Neural progenitor cell (in vitro differentiated cells): ENCODE data around the gene HM13. TPM values are rescaled to one million over a fixed set of nuclear protein-coding genes. Genes with fewer than 3 reads are reported as not detected.
A peak's percentile ranks its signal among the peaks of the same experiment; 100 is the strongest.

Experiments used
- DNase-seq: peaks from one replicate; pipeline ENCODE4 v3.0.0-alpha.2; 2016; ENCODE audit warnings: low spot score
- H2AFZ ChIP-seq: fragments of 200-600 bp; sonication (generic); replicated peaks from 2 replicates; pipeline ENCODE4 v1.6.1; 2016; ENCODE audit warnings: antibody characterized with exemption
- H3F3A ChIP-seq: fragments of 200-600 bp; sonication (generic); 2 replicates; pipeline ENCODE4 v1.6.1; 2016; ENCODE audit warnings: antibody characterized with exemption, low read depth
- H3K27ac ChIP-seq: fragments of 200-600 bp; sonication (generic); 2 replicates; pipeline ENCODE4 v1.5.1; 2016; ENCODE audit warnings: mild to moderate bottlenecking
- H3K27me3 ChIP-seq: fragments of 200-600 bp; sonication (generic); 2 replicates; pipeline ENCODE4 v1.6.1; 2016; ENCODE audit warnings: mild to moderate bottlenecking, moderate library complexity
- H3K36me3 ChIP-seq: fragments of 200-600 bp; sonication (generic); 2 replicates; pipeline ENCODE4 v1.5.1; 2016
- H3K4me1 ChIP-seq: fragments of 200-600 bp; sonication (generic); 2 replicates; pipeline ENCODE4 v1.6.1; 2016; ENCODE audit warnings: mixed run types
- H3K4me2 ChIP-seq: fragments of 200-600 bp; sonication (generic); 2 replicates; pipeline ENCODE4 v1.6.1; 2016
- H3K4me3 ChIP-seq: fragments of 200-600 bp; sonication (generic); 2 replicates; pipeline ENCODE4 v1.5.1; 2016
- H3K79me2 ChIP-seq: fragments of 200-600 bp; sonication (generic); 2 replicates; pipeline ENCODE4 v1.6.1; 2016; ENCODE audit warnings: low read depth
- H3K9ac ChIP-seq: fragments of 200-600 bp; sonication (generic); 2 replicates; pipeline ENCODE4 v1.6.1; 2016
- H3K9me3 ChIP-seq: fragments of 200-600 bp; sonication (generic); 2 replicates; pipeline ENCODE4 v1.5.1; 2016; ENCODE audit warnings: low read depth
- H4K20me1 ChIP-seq: fragments of 200-600 bp; sonication (generic); 2 replicates; pipeline ENCODE4 v1.6.1; 2016; ENCODE audit warnings: low read depth
- H3K27ac Mint-ChIP-seq: 3 replicates; pipeline ENCODE4 v1.8.0; 2021; ENCODE audit warnings: mixed read lengths
- H3K27me3 Mint-ChIP-seq: 2 replicates; pipeline ENCODE4 v1.8.0; 2022; ENCODE audit warnings: low read depth, mild to moderate bottlenecking, inconsistent platforms, moderate library complexity, mixed read lengths; ENCODE audit not compliant: insufficient read depth
- H3K36me3 Mint-ChIP-seq: 3 replicates; pipeline ENCODE4 v1.8.0; 2021; ENCODE audit warnings: mixed read lengths
- H3K4me1 Mint-ChIP-seq: 3 replicates; pipeline ENCODE4 v1.8.0; 2021; ENCODE audit warnings: mixed read lengths
- H3K4me3 Mint-ChIP-seq: 3 replicates; pipeline ENCODE4 v1.8.0; 2021; ENCODE audit warnings: mild to moderate bottlenecking, moderate library complexity, mixed read lengths
- H3K9me3 Mint-ChIP-seq: 3 replicates; pipeline ENCODE4 v1.8.0; 2020; ENCODE audit warnings: mixed read lengths
- CTCF ChIP-seq: fragments of 200-600 bp; sonication (generic); IDR thresholded peaks from 2 replicates; pipeline ENCODE4 v1.5.1; 2017; ENCODE audit warnings: antibody characterized with exemption, mild to moderate bottlenecking
- EZH2 ChIP-seq: fragments of 200-600 bp; sonication (generic); IDR thresholded peaks from 2 replicates; pipeline ENCODE4 v1.6.1; 2017; ENCODE audit warnings: antibody characterized with exemption, mild to moderate bottlenecking, moderate library complexity
- EZH2phosphoT487 ChIP-seq: fragments of 200-600 bp; sonication (generic); IDR thresholded peaks from 2 replicates; pipeline ENCODE4 v1.6.1; 2017; ENCODE audit warnings: antibody characterized with exemption
- total RNA-seq: library from RNA; depleted of rRNA; stranded (reverse); fragments of >200 nt; gene quantifications from 2 replicates; pipeline ENCODE4 v1.2.3, GENCODE V29; 2015; ENCODE audit warnings: low replicate concordance

Gene HM13
- total RNA-seq, 1 donor from 2014 or later, result 46.2 TPM

DNA sequence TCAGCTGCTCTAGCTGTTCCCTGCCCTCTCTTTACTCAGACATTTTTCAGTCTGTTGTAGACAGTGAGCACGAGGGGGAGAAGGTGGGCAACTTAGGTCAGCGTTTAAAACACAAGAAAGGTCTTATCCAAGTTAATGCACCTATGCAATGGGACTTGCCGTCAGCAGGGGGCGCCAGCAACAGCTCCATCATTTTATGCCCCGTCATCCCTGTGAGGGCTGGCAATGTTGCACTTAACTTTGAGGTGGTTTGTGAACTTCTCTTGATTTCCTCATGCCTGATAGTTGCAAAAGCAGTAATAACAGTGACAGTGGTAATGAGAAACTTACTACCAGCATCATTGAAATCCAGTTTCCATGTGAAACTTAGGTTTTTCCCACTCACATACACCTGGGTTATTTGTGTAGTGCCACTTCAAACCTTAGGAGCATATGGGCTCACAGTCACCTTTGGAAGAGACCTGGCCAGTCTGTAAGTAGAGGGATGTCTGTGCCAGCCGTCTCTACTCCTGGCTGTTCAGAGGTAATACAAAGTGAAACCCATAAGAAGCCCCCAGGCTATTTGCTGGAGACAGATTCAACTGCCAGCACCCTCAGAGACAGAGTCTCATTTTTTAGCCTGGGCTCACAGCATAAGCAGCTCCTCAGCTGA lies 46.0 kb downstream of the HM13 start:
- Histone ChIP-seq H3K79me2 (no peaks in the 10 kb centered on the region), H4K20me1 (no peaks in the 10 kb centered on the region), H3F3A (peaks cover 30% of the 10 kb centered on the region), H3K4me3 (no peak overlapping the region), H3K27me3 (no peaks in the 10 kb centered on the region), H3K4me1 (no peaks in the 10 kb centered on the region), H3K9ac (no peak overlapping the region), H3K27ac (no peak overlapping the region), H3K9me3 (no peaks in the 10 kb centered on the region), H2AFZ (no peak overlapping the region), H3K36me3 (no peaks in the 10 kb centered on the region), H3K4me2 (no peak overlapping the region)
- Mint-ChIP-seq H3K27me3 (no peaks in the 10 kb centered on the region), H3K36me3 (peaks cover 17% of the 10 kb centered on the region), H3K9me3 (no peaks in the 10 kb centered on the region), H3K27ac (peak overlapping the region; percentile 4), H3K4me3 (no peak overlapping the region), H3K4me1 (peaks cover 8% of the 10 kb centered on the region)
- DNase-seq, result peak; percentile 65
- TF ChIP-seq CTCF (peak; percentile 99), EZH2 (no peak)

DNA sequence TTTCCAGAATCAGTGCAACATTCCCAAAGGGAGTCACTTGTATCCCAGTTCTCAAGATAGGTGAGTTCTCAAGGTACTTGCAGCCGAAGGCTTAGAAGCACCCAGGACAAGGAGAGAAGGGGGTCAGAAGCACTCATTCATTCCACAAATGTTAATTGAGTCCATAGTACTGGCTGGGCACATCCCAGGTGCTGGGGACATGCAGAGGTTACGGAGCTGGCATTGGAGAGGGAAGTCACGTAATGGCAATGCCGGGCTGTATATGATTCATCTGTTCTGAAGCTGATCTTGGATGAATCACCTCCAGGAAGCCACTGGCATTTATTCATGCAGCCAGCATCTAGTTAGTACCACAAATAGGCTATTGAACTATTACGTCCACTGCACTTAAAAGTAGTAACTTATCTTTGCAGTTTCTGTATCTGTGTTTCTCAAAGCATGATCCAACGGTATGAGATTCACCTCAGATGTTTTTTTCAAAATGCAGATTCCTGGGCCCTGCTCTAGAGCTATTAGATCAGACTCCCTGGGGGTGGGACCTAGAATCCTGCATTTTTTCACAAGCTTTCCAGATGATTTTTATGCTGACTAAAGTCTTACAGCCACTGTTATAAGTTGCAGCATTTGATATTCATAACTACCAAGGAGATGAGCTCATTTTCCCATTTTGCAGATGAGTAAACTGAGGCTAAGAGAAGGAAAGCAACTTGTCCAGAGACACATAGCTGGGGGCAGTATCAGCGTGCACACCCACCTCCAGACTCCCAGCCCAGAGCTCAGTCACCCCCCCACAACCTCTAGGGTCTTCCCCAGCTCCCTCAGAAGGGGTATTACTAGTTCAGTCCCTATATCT lies 46.7 kb downstream of the HM13 start:
- no peak overlapping the region for H2AFZ ChIP-seq
- DNase-seq, result no peak
- H3K27me3 ChIP-seq, result no peaks in the 10 kb centered on the region
- no peaks in the 10 kb centered on the region for H3K79me2 ChIP-seq
- peaks cover 30% of the 10 kb centered on the region for H3F3A ChIP-seq
- no peak overlapping the region for H3K4me2 ChIP-seq
- H4K20me1 ChIP-seq, result no peaks in the 10 kb centered on the region
- no peaks in the 10 kb centered on the region for H3K4me1 ChIP-seq
- no peaks in the 10 kb centered on the region for H3K9me3 Mint-ChIP-seq
- H3K4me3 ChIP-seq, result no peak overlapping the region
- no peak overlapping the region for H3K27ac ChIP-seq
- TF ChIP-seq CTCF (no peak), EZH2 (no peak), EZH2phosphoT487 (no peak)
- H3K9me3 ChIP-seq, result no peaks in the 10 kb centered on the region
- H3K36me3 ChIP-seq, result no peaks in the 10 kb centered on the region
- H3K27me3 Mint-ChIP-seq, result no peaks in the 10 kb centered on the region
- H3K36me3 Mint-ChIP-seq, result peaks cover 20% of the 10 kb centered on the region
- peaks cover 8% of the 10 kb centered on the region for H3K4me1 Mint-ChIP-seq
- H3K9ac ChIP-seq, result no peak overlapping the region
- no peak overlapping the region for H3K27ac Mint-ChIP-seq
- no peak overlapping the region for H3K4me3 Mint-ChIP-seq

- Histone ChIP-seq H2AFZ (no peak overlapping the region), H3K9me3 (no peaks in the 10 kb centered on the region), H3K27me3 (no peaks in the 10 kb centered on the region), H3K4me3 (no peak overlapping the region), H3K4me1 (no peaks in the 10 kb centered on the region), H3K79me2 (no peaks in the 10 kb centered on the region), H3K27ac (no peak overlapping the region), H3K36me3 (no peaks in the 10 kb centered on the region), H3F3A (peaks cover 20% of the 10 kb centered on the region), H3K4me2 (no peak overlapping the region), H3K9ac (no peak overlapping the region), H4K20me1 (no peaks in the 10 kb centered on the region)
- H3K27ac Mint-ChIP-seq, result no peak overlapping the region
- no peak overlapping the region for H3K4me3 Mint-ChIP-seq
- DNase-seq, result no peak
- TF ChIP-seq EZH2phosphoT487 (no peak), CTCF (no peak), EZH2 (no peak)
- peaks cover 5% of the 10 kb centered on the region for H3K4me1 Mint-ChIP-seq
- H3K9me3 Mint-ChIP-seq, result no peaks in the 10 kb centered on the region
- peaks cover 17% of the 10 kb centered on the region for H3K36me3 Mint-ChIP-seq
- no peaks in the 10 kb centered on the region for H3K27me3 Mint-ChIP-seq
Measured at GRCh38 chr20:31562241-31562640, 48.0 kb downstream of the HM13 start.
